Activated T-helper 2 cell treated with anti-CD3 and anti-CD28 coated beads, Interferon-gamma antibody, Interleukin-2, Interleukin-4, amounts not matched to agents 10 μg/mL and 5 μg/mL and 100 μg/mL, durations not matched to agents 14 hours and 24 hours and 36 hours (primary cell): ENCODE data around the gene AQR. TPM values are rescaled to one million over a fixed set of nuclear protein-coding genes. Genes with fewer than 3 reads are reported as not detected.
A peak's percentile ranks its signal among the peaks of the same experiment; 100 is the strongest.

Source experiments
- DNase-seq: peaks from one replicate; pipeline ENCODE4 v3.0.0; 2021; ENCODE audit warnings: low spot score
- H3K27ac Mint-ChIP-seq: one replicate; pipeline ENCODE4 v1.8.0; 2021; ENCODE audit warnings: mixed read lengths
- H3K27me3 Mint-ChIP-seq: one replicate; pipeline ENCODE4 v1.8.0; 2021; ENCODE audit warnings: low read depth, mixed read lengths
- H3K36me3 Mint-ChIP-seq: one replicate; pipeline ENCODE4 v1.8.0; 2021; ENCODE audit warnings: low read depth, mixed read lengths
- H3K4me1 Mint-ChIP-seq: one replicate; pipeline ENCODE4 v1.8.0; 2021; ENCODE audit warnings: low read depth, mixed read lengths
- H3K4me3 Mint-ChIP-seq: one replicate; pipeline ENCODE4 v1.8.0; 2021; ENCODE audit warnings: low read depth, mild to moderate bottlenecking, moderate library complexity, mixed read lengths
- H3K9me3 Mint-ChIP-seq: one replicate; pipeline ENCODE4 v1.8.0; 2021; ENCODE audit warnings: mixed read lengths
- intact Hi-C: fragments of 100-400 bp; cut with micrococcal nuclease; formaldehyde crosslinking; loops from one replicate; pipeline ENCODE4 v1.15.1; 2023
- total RNA-seq: library from RNA; stranded (reverse); gene quantifications from 2 replicates; pipeline ENCODE4 v1.2.3, GENCODE V29; 2022

AQR gene
- total RNA-seq, 1 donor from 2014 or later = 41.0 TPM

GRCh38 chr15:34892963-34893591 is 76.5 kb downstream of the AQR start:
- Mint-ChIP-seq H3K27me3 (no peaks in the 10 kb centered on the region), H3K4me1 (no peaks in the 10 kb centered on the region), H3K27ac (no peak overlapping the region), H3K36me3 (peaks cover 81% of the 10 kb centered on the region), H3K9me3 (peaks cover 24% of the 10 kb centered on the region), H3K4me3 (no peak overlapping the region)
- DNase-seq = no peak
- intact Hi-C loops = no loop called here

- no peak overlapping the region for H3K4me3 Mint-ChIP-seq
- DNase-seq = no peak
- H3K9me3 Mint-ChIP-seq = peaks cover 24% of the 10 kb centered on the region
- peaks cover 5% of the 10 kb centered on the region for H3K4me1 Mint-ChIP-seq
- intact Hi-C loops = no loop called here
- H3K27ac Mint-ChIP-seq = no peak overlapping the region
- peaks cover 76% of the 10 kb centered on the region for H3K36me3 Mint-ChIP-seq
- no peaks in the 10 kb centered on the region for H3K27me3 Mint-ChIP-seq
Measured at GRCh38 chr15:34890424-34890823, 79.1 kb downstream of the AQR start.

- no peaks in the 10 kb centered on the region for H3K27me3 Mint-ChIP-seq
- H3K36me3 Mint-ChIP-seq = peaks cover 76% of the 10 kb centered on the region
- H3K9me3 Mint-ChIP-seq = peaks cover 23% of the 10 kb centered on the region
Measured at GRCh38 chr15:34889476-34889875, 80.1 kb downstream of the AQR start.

GRCh38 chr15:34886134-34886533 is 83.4 kb downstream of the AQR start:
- no peak for DNase-seq
- Mint-ChIP-seq H3K4me1 (peaks cover 5% of the 10 kb centered on the region), H3K4me3 (no peak overlapping the region), H3K27ac (no peak overlapping the region), H3K36me3 (peaks cover 64% of the 10 kb centered on the region), H3K9me3 (no peaks in the 10 kb centered on the region), H3K27me3 (no peaks in the 10 kb centered on the region)
- intact Hi-C loops = no loop called here

More at GRCh38 chr15:34889476-34889875, 80.1 kb downstream of the AQR start:
- Mint-ChIP-seq H3K4me3 (no peak overlapping the region), H3K4me1 (peaks cover 5% of the 10 kb centered on the region), H3K27ac (no peak overlapping the region)
- intact Hi-C loops = no loop called here
- no peak for DNase-seq

- Mint-ChIP-seq H3K27me3 (no peaks in the 10 kb centered on the region), H3K4me3 (no peak overlapping the region), H3K9me3 (no peaks in the 10 kb centered on the region), H3K4me1 (peaks cover 5% of the 10 kb centered on the region), H3K27ac (no peak overlapping the region), H3K36me3 (peaks cover 59% of the 10 kb centered on the region)
- DNase-seq = no peak
- intact Hi-C loops = no loop called here
Measured at GRCh38 chr15:34883633-34884032, 85.9 kb downstream of the AQR start.

- Mint-ChIP-seq H3K27ac (no peak overlapping the region), H3K27me3 (no peaks in the 10 kb centered on the region), H3K36me3 (peaks cover 59% of the 10 kb centered on the region), H3K4me1 (peaks cover 5% of the 10 kb centered on the region), H3K4me3 (no peak overlapping the region), H3K9me3 (no peaks in the 10 kb centered on the region)
- intact Hi-C loops = no loop called here
- DNase-seq = no peak
Measured at GRCh38 chr15:34883042-34883441, 86.5 kb downstream of the AQR start.

- intact Hi-C loops = no loop called here
- Mint-ChIP-seq H3K27me3 (no peaks in the 10 kb centered on the region), H3K9me3 (peaks cover 4% of the 10 kb centered on the region), H3K36me3 (peaks cover 58% of the 10 kb centered on the region), H3K4me1 (peaks cover 4% of the 10 kb centered on the region), H3K4me3 (no peak overlapping the region), H3K27ac (no peak overlapping the region)
- no peak for DNase-seq
Measured at GRCh38 chr15:34879107-34879506, 90.4 kb downstream of the AQR start.

GRCh38 chr15:34876640-34877039 is 92.9 kb downstream of the AQR start:
- Mint-ChIP-seq H3K4me3 (no peak overlapping the region), H3K27me3 (no peaks in the 10 kb centered on the region), H3K9me3 (peaks cover 4% of the 10 kb centered on the region), H3K4me1 (peaks cover 4% of the 10 kb centered on the region), H3K27ac (peak overlapping the region; percentile 14), H3K36me3 (peaks cover 54% of the 10 kb centered on the region)
- no peak for DNase-seq
- intact Hi-C loops = no loop called here

GRCh38 chr15:34869110-34869509 is 100.4 kb downstream of the AQR start:
- DNase-seq = no peak
- no peaks in the 10 kb centered on the region for H3K4me1 Mint-ChIP-seq
- intact Hi-C loops = no loop called here
- peaks cover 7% of the 10 kb centered on the region for H3K9me3 Mint-ChIP-seq
- H3K27ac Mint-ChIP-seq = no peak overlapping the region
- peaks cover 74% of the 10 kb centered on the region for H3K36me3 Mint-ChIP-seq
- no peaks in the 10 kb centered on the region for H3K27me3 Mint-ChIP-seq
- no peak overlapping the region for H3K4me3 Mint-ChIP-seq

- H3K36me3 Mint-ChIP-seq = peaks cover 62% of the 10 kb centered on the region
- DNase-seq = no peak
- intact Hi-C loops = no loop called here
- H3K27ac Mint-ChIP-seq = no peak overlapping the region
- H3K9me3 Mint-ChIP-seq = peaks cover 7% of the 10 kb centered on the region
- H3K4me1 Mint-ChIP-seq = no peaks in the 10 kb centered on the region
- no peaks in the 10 kb centered on the region for H3K27me3 Mint-ChIP-seq
- H3K4me3 Mint-ChIP-seq = no peak overlapping the region
Measured at GRCh38 chr15:34865531-34865930, 104.0 kb downstream of the AQR start.

- no peak for DNase-seq
- no peak overlapping the region for H3K4me3 Mint-ChIP-seq
- H3K4me1 Mint-ChIP-seq = no peaks in the 10 kb centered on the region
- H3K36me3 Mint-ChIP-seq = peaks cover 48% of the 10 kb centered on the region
- H3K27ac Mint-ChIP-seq = no peak overlapping the region
- no peaks in the 10 kb centered on the region for H3K27me3 Mint-ChIP-seq
- no peaks in the 10 kb centered on the region for H3K9me3 Mint-ChIP-seq
- intact Hi-C loops = no loop called here
Measured at GRCh38 chr15:34861214-34861613, 108.3 kb downstream of the AQR start.

- intact Hi-C loops = no loop called here
- Mint-ChIP-seq H3K27me3 (no peaks in the 10 kb centered on the region), H3K27ac (no peak overlapping the region), H3K9me3 (no peaks in the 10 kb centered on the region), H3K4me3 (no peak overlapping the region), H3K36me3 (peaks cover 44% of the 10 kb centered on the region), H3K4me1 (no peaks in the 10 kb centered on the region)
- no peak for DNase-seq
Measured at GRCh38 chr15:34855893-34856292, 113.6 kb downstream of the AQR start.

GRCh38 chr15:34855413-34855812 is 114.1 kb downstream of the AQR start:
- Mint-ChIP-seq H3K27ac (no peak overlapping the region), H3K4me3 (no peak overlapping the region), H3K9me3 (no peaks in the 10 kb centered on the region), H3K27me3 (no peaks in the 10 kb centered on the region), H3K4me1 (no peaks in the 10 kb centered on the region), H3K36me3 (peaks cover 44% of the 10 kb centered on the region)
- intact Hi-C loops = no loop called here
- no peak for DNase-seq

- H3K36me3 Mint-ChIP-seq = peaks cover 39% of the 10 kb centered on the region
- no peaks in the 10 kb centered on the region for H3K4me1 Mint-ChIP-seq
- H3K9me3 Mint-ChIP-seq = no peaks in the 10 kb centered on the region
- no peak overlapping the region for H3K4me3 Mint-ChIP-seq
- no peak for DNase-seq
- intact Hi-C loops = no loop called here
- H3K27me3 Mint-ChIP-seq = no peaks in the 10 kb centered on the region
- no peak overlapping the region for H3K27ac Mint-ChIP-seq
Measured at GRCh38 chr15:34854232-34854631, 115.3 kb downstream of the AQR start.
